GM23248 (cell line): ENCODE measurements around the gene PUS1. TPM values are rescaled to one million over a fixed set of nuclear protein-coding genes. Genes with fewer than 3 reads are reported as not detected.

Source experiments
- DNase-seq: peaks from one replicate; pipeline ENCODE4 v3.0.0-alpha.2; 2015
- H2AFZ ChIP-seq: fragments of 200-600 bp; sonication (generic); 2 replicates; pipeline ENCODE4 v1.6.1; 2016; ENCODE audit warnings: antibody characterized with exemption
- H3F3A ChIP-seq: fragments of 200-600 bp; sonication (generic); 2 replicates; pipeline ENCODE4 v1.6.1; 2016; ENCODE audit warnings: mild to moderate bottlenecking, antibody characterized with exemption, mixed run types; ENCODE audit not compliant: insufficient read depth
- H3K27ac ChIP-seq: fragments of 200-600 bp; sonication (generic); 2 replicates; pipeline ENCODE4 v1.5.1; 2016; ENCODE audit warnings: mild to moderate bottlenecking
- H3K27me3 ChIP-seq: fragments of 200-600 bp; sonication (generic); replicated peaks from 2 replicates; pipeline ENCODE4 v1.6.1; 2016; ENCODE audit warnings: mild to moderate bottlenecking; ENCODE audit not compliant: insufficient read depth
- H3K36me3 ChIP-seq: fragments of 200-600 bp; sonication (generic); 2 replicates; pipeline ENCODE4 v1.6.1; 2016; ENCODE audit warnings: low read depth, mild to moderate bottlenecking
- H3K4me1 ChIP-seq: fragments of 200-600 bp; sonication (generic); 2 replicates; pipeline ENCODE4 v1.6.1; 2016; ENCODE audit warnings: mild to moderate bottlenecking; ENCODE audit not compliant: insufficient read depth
- H3K4me2 ChIP-seq: fragments of 200-600 bp; sonication (generic); one replicate; pipeline ENCODE4 v1.6.1; 2016; ENCODE audit warnings: mild to moderate bottlenecking; ENCODE audit not compliant: unreplicated experiment
- H3K4me3 ChIP-seq: fragments of 200-600 bp; sonication (generic); 2 replicates; pipeline ENCODE4 v1.5.1; 2016; ENCODE audit warnings: mild to moderate bottlenecking
- H3K79me2 ChIP-seq: fragments of 200-600 bp; sonication (generic); 2 replicates; pipeline ENCODE4 v1.6.1; 2016; ENCODE audit warnings: mild to moderate bottlenecking; ENCODE audit not compliant: insufficient read depth
- H3K9ac ChIP-seq: fragments of 200-600 bp; sonication (generic); 2 replicates; pipeline ENCODE4 v1.6.1; 2016; ENCODE audit warnings: mild to moderate bottlenecking
- H3K9me2 ChIP-seq: fragments of 200-600 bp; sonication (generic); 2 replicates; pipeline ENCODE4 v1.6.1; 2016; ENCODE audit warnings: mixed run types, mild to moderate bottlenecking, moderate library complexity; ENCODE audit not compliant: insufficient read depth
- H3K9me3 ChIP-seq: fragments of 200-600 bp; sonication (generic); one replicate; pipeline ENCODE4 v1.6.1; 2017; ENCODE audit warnings: low read depth
- H4K20me1 ChIP-seq: fragments of 200-600 bp; sonication (generic); 2 replicates; pipeline ENCODE4 v1.6.0; 2016; ENCODE audit not compliant: insufficient read depth
- EZH2 ChIP-seq: fragments of 200-600 bp; sonication (generic); IDR thresholded peaks from 2 replicates; pipeline ENCODE4 v1.6.1; 2018; ENCODE audit warnings: antibody characterized with exemption, mild to moderate bottlenecking; ENCODE audit not compliant: insufficient read depth, poor library complexity, severe bottlenecking
- EZH2phosphoT487 ChIP-seq: fragments of 200-600 bp; sonication (generic); IDR thresholded peaks from 2 replicates; pipeline ENCODE4 v1.6.1; 2018; ENCODE audit warnings: antibody characterized with exemption, moderate library complexity, mild to moderate bottlenecking, low read depth; ENCODE audit not compliant: insufficient read depth
- WGBS, 2 experiments: methylation state at CpG; one replicate each; pipeline ENCODE4 v1.1.6; 2015 to 2017; ENCODE audit warnings: low lambda C conversion rate in 2 of 2, low coverage in 1 of 2; ENCODE audit errors: missing lambda C conversion rate in 2 of 2; 5-methylcytosine and 5-hydroxymethylcytosine counted together
- in situ Hi-C: fragments of 300-500 bp; cut with MboI; formaldehyde crosslinking; loops from 2 replicates; pipeline ENCODE4 v1.15.0; 2020
- polyA plus RNA-seq: library from polyadenylated mRNA; unstranded; fragments of >200 nt; fragmentation: Nextera tagmentation; extraction: Ambion mirVana; gene quantifications from 2 replicates; pipeline ENCODE4 v1.2.1, GENCODE V29; 2016
- total RNA-seq: library from RNA; depleted of rRNA; stranded (reverse); fragments of >200 nt; shearing (Covaris generic); gene quantifications from 2 replicates; pipeline ENCODE4 v1.2.3, GENCODE V29; 2014

Gene PUS1
- total and polyA plus RNA-seq, 2 experiments from 2014 or later = 14.0 to 18.9 TPM

- Histone ChIP-seq H4K20me1 (no peaks in the 10 kb centered on the region), H3K9ac (no peak overlapping the region), H3K9me3 (no peaks in the 10 kb centered on the region), H3K27ac (no peak overlapping the region), H3K4me1 (no peaks in the 10 kb centered on the region), H3K9me2 (no peaks in the 10 kb centered on the region), H2AFZ (no peak overlapping the region), H3K79me2 (peaks cover 42% of the 10 kb centered on the region), H3F3A (no peaks in the 10 kb centered on the region), H3K27me3 (no peaks in the 10 kb centered on the region), H3K4me2 (no peak overlapping the region), H3K4me3 (no peak overlapping the region), H3K36me3 (peaks cover 17% of the 10 kb centered on the region; the same call in 1 of the 2 replicates)
- in situ Hi-C loops = no loop called here
- WGBS, 2 experiments = 78 to 79% methylated on average over 11 of the region's 11 CpGs
- TF ChIP-seq EZH2 (no peak), EZH2phosphoT487 (no peak)
- no peak for DNase-seq
Measured at GRCh38 chr12:131934535-131934934, 5.5 kb downstream of the PUS1 start.

GRCh38 chr12:131938082-131938481, 9.0 kb downstream of the PUS1 start:
- Histone ChIP-seq H3K79me2 (peaks cover 8% of the 10 kb centered on the region; the same call in 1 of the 2 replicates), H3K4me3 (no peak overlapping the region), H3K9me3 (no peaks in the 10 kb centered on the region), H3K27me3 (no peaks in the 10 kb centered on the region), H3F3A (no peaks in the 10 kb centered on the region), H3K9ac (no peak overlapping the region), H3K27ac (no peak overlapping the region), H3K9me2 (no peaks in the 10 kb centered on the region), H3K36me3 (peaks cover 14% of the 10 kb centered on the region; the same call in 1 of the 2 replicates), H4K20me1 (no peaks in the 10 kb centered on the region), H3K4me1 (no peaks in the 10 kb centered on the region), H2AFZ (no peak overlapping the region), H3K4me2 (no peak overlapping the region)
- 69 to 72% methylated on average over 7 of the region's 7 CpGs for WGBS, 2 experiments
- no peak for DNase-seq
- in situ Hi-C loops = no loop called here
- TF ChIP-seq EZH2 (no peak), EZH2phosphoT487 (no peak)

GRCh38 chr12:131939007-131939406, 9.9 kb downstream of the PUS1 start:
- Histone ChIP-seq H3K9me2 (no peaks in the 10 kb centered on the region), H3K4me3 (no peak overlapping the region), H3F3A (no peaks in the 10 kb centered on the region), H4K20me1 (no peaks in the 10 kb centered on the region), H2AFZ (no peak overlapping the region), H3K9me3 (no peaks in the 10 kb centered on the region), H3K9ac (no peak overlapping the region), H3K79me2 (peaks cover under 1% of the 10 kb centered on the region; the same call in 1 of the 2 replicates), H3K27me3 (no peaks in the 10 kb centered on the region), H3K4me2 (no peak overlapping the region), H3K27ac (no peak overlapping the region), H3K36me3 (peaks cover 10% of the 10 kb centered on the region; the same call in 1 of the 2 replicates), H3K4me1 (no peaks in the 10 kb centered on the region)
- TF ChIP-seq EZH2phosphoT487 = no peak
- TF ChIP-seq EZH2 = no peak
- WGBS, 2 experiments = 91 to 94% methylated on average over 16 of the region's 16 CpGs
- in situ Hi-C loops = no loop called here
- no peak for DNase-seq

GRCh38 chr12:131940141-131940547, 11.1 kb downstream of the PUS1 start:
- no peaks in the 10 kb centered on the region for H3K4me1 ChIP-seq
- H3K27me3 ChIP-seq = no peaks in the 10 kb centered on the region
- peaks cover 5% of the 10 kb centered on the region; the same call in 1 of the 2 replicates for H3K36me3 ChIP-seq
- in situ Hi-C loops = no loop called here
- no peak overlapping the region for H3K4me3 ChIP-seq
- H3K9me3 ChIP-seq = no peaks in the 10 kb centered on the region
- H3K4me2 ChIP-seq = no peak overlapping the region
- no peak overlapping the region for H3K27ac ChIP-seq
- H3K79me2 ChIP-seq = no peaks in the 10 kb centered on the region
- no peak overlapping the region for H3K9ac ChIP-seq
- H2AFZ ChIP-seq = no peak overlapping the region
- no peaks in the 10 kb centered on the region for H3F3A ChIP-seq
- TF ChIP-seq EZH2phosphoT487 (no peak), EZH2 (no peak)
- no peak for DNase-seq
- WGBS, 2 experiments = 80 to 90% methylated on average over 8 of the region's 8 CpGs
- no peaks in the 10 kb centered on the region for H4K20me1 ChIP-seq
- H3K9me2 ChIP-seq = no peaks in the 10 kb centered on the region
